Measurements from ENCODE around the gene FAM185A.
"Not testable (repeated sequence)": the region's sequence is repeated elsewhere in the genome, so short reads cannot be mapped to it uniquely, and the experiment has no call there.

DNA sequence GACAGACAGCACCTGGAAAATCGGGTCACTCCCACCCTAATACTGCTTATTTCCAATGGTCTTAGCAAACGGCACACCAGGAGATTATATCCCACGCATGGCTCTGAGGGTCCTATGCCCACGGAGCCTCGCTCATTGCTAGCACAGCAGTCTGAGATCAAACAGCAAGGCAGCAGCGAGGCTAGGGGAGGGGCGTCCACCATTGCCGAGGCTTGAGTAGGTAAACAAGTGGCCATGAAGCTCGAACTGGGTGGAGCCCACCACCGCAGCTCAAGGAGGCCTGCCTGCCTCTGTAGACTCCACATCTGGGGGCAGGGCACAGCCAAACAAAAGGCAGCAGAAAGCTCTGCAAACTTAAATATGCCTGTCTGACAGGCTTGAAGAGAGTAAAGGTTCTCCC is 32.1 kb downstream of the FAM185A start:
- not testable (repeated sequence) for TF ChIP-seq CTCF (IDR thresholded peaks at IDR 0.05 in 2 of 3, conservative IDR thresholded peaks at IDR 0.05 in 1 of 3; ENCODE audit: insufficient read depth in 2 of 3, low read depth in 1 of 3, low read length in 3 of 3); HDAC2 (IDR thresholded peaks at IDR 0.05); ZBTB17 (CRISPR knock-in tag; IDR thresholded peaks at IDR 0.05); BMI1 (IDR thresholded peaks at IDR 0.05; ENCODE audit: low read length); RB1 (IDR thresholded peaks at IDR 0.05; ENCODE audit: low read depth); ZNF277 (CRISPR knock-in tag; IDR thresholded peaks at IDR 0.05; ENCODE audit: borderline replicate concordance); RBM39 (optimal IDR thresholded peaks at IDR 0.05; ENCODE audit: low read depth, low read length); TAF9B (IDR thresholded peaks at IDR 0.05; ENCODE audit: partially characterized antibody); ZHX1 (conservative IDR thresholded peaks at IDR 0.05; ENCODE audit: low read length); CBFA2T2 (conservative IDR thresholded peaks at IDR 0.05); NR2F6 (CRISPR knock-in tag; IDR thresholded peaks at IDR 0.05)

Measured in K562 (cell line).